ENCODE measurements around the gene RUNX1. TPM values are rescaled to one million over a fixed set of nuclear protein-coding genes. Genes with fewer than 3 reads are reported as not detected.

The RUNX1 gene
- total and polyA plus RNA-seq, 2 of the 13 experiments (the other 11 are each of a cell fraction or from before 2014, with no cell fraction given): 5.4 to 6.4 TPM

- TF ChIP-seq ZNF17 (CRISPR knock-in tag; IDR thresholded peaks at IDR 0.05) (no peak), ZSCAN5A (CRISPR knock-in tag; IDR thresholded peaks at IDR 0.05; ENCODE audit: borderline replicate concordance) (no peak), HNF4A (CRISPR knock-in tag; IDR thresholded peaks at IDR 0.05) (no peak)
Measured at GRCh38 chr21:35091496-35091895, 42.4 kb upstream of the RUNX1 start (continued).

GRCh38 chr21:35090403-35090802 is 41.3 kb upstream of the RUNX1 start:
- Histone ChIP-seq H3K9me3 (ENCODE audit: low read length) (no peaks in the 10 kb centered on the region), H3K79me2 (ENCODE audit: insufficient read depth, low read length) (no peaks in the 10 kb centered on the region), H3K4me2 (ENCODE audit: low read depth, low read length) (no peak overlapping the region), H2AFZ (ENCODE audit: low read length) (no peak overlapping the region), H3K4me3 (replicated peaks in 1 of 3; ENCODE audit: insufficient read depth in 1 of 3, low read depth in 2 of 3, low read length in 3 of 3) (no peak overlapping the region), H3K27me3 (ENCODE audit: control insufficient read depth in 1 of 2, insufficient read depth in 2 of 2, low read length in 2 of 2) (no peaks in the 10 kb centered on the region), H3K4me1 (ENCODE audit: insufficient read depth, low read length) (no peaks in the 10 kb centered on the region), H4K20me1 (ENCODE audit: insufficient read depth, low read length) (no peaks in the 10 kb centered on the region), H3K9ac (ENCODE audit: insufficient read depth, low read depth, low read length) (no peak overlapping the region), H3K36me3 (replicated peaks in 1 of 2; ENCODE audit: control insufficient read depth in 1 of 2, insufficient read depth in 2 of 2, low read length in 2 of 2) (no peaks in the 10 kb centered on the region), H3K27ac (ENCODE audit: extremely low read length, insufficient read depth, low read length) (no peak overlapping the region)
- ATAC-seq (no peak), FAIRE-seq (no peak), DNase-seq (ENCODE audit: low spot score) (no peak)
- ChIA-PET CTCF (ENCODE audit: low intra/inter-chr PET ratio, low total read pairs) (no interaction called here), POLR2A (no interaction called here)
- intact Hi-C loops (cut with micrococcal nuclease; ENCODE audit: unreplicated experiment): no loop called here
- in situ Hi-C loops (cut with HindIII; ENCODE audit: extremely low pct_ligation_motif_present, low pct_unique_long_range_greater_than_20kb): no loop called here
- WGBS (ENCODE audit: low lambda C conversion rate): 46% methylated on average over 4 of the region's 4 CpGs
- BruUV-seq (replicated peaks): no TSS peak
- TF ChIP-seq NKX3-1 (CRISPR knock-in tag; IDR thresholded peaks at IDR 0.05) (no peak), HMGA1 (CRISPR knock-in tag; conservative IDR thresholded peaks at IDR 0.05) (no peak), TFDP1 (CRISPR knock-in tag; IDR thresholded peaks at IDR 0.05; ENCODE audit: borderline replicate concordance) (no peak), FOXK2 (IDR thresholded peaks at IDR 0.05) (no peak), TCF7L2 (IDR thresholded peaks at IDR 0.05; ENCODE audit: low read depth, low read length) (no peak), ZNF564 (CRISPR knock-in tag; IDR thresholded peaks at IDR 0.05) (no peak), BCL6 (CRISPR knock-in tag; IDR thresholded peaks at IDR 0.05) (no peak), HDAC6 (IDR thresholded peaks at IDR 0.05; ENCODE audit: low read depth, low read length) (no peak), TCF7 (IDR thresholded peaks at IDR 0.05; ENCODE audit: low read depth) (no peak), ZNF12 (CRISPR knock-in tag; IDR thresholded peaks at IDR 0.05) (no peak), ZNF124 (CRISPR knock-in tag; IDR thresholded peaks at IDR 0.05) (no peak), JUN (CRISPR knock-in tag; IDR thresholded peaks at IDR 0.05) (no peak), ZBTB4 (CRISPR knock-in tag; IDR thresholded peaks at IDR 0.05; ENCODE audit: borderline replicate concordance) (no peak), CREM (IDR thresholded peaks at IDR 0.05) (no peak), CREM (CRISPR knock-in tag; IDR thresholded peaks at IDR 0.05) (no peak)
- TF ChIP-seq, protein P1, sequence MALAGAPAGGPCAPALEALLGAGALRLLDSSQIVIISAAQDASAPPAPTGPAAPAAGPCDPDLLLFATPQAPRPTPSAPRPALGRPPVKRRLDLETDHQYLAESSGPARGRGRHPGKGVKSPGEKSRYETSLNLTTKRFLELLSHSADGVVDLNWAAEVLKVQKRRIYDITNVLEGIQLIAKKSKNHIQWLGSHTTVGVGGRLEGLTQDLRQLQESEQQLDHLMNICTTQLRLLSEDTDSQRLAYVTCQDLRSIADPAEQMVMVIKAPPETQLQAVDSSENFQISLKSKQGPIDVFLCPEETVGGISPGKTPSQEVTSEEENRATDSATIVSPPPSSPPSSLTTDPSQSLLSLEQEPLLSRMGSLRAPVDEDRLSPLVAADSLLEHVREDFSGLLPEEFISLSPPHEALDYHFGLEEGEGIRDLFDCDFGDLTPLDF (CRISPR knock-in tag; IDR thresholded peaks at IDR 0.05): no peak

Measured in HepG2 (cell line).